GM12874 (cell line): ENCODE measurements around the gene ABHD12.

ENCODE experiments used
- CTCF ChIP-seq: IDR thresholded peaks from 2 replicates; pipeline ENCODE4 v1.5.1; 2011; ENCODE audit warnings: low read depth, mild to moderate bottlenecking, control low read depth, low read length, moderate library complexity; ENCODE audit not compliant: insufficient read depth

The ABHD12 gene

DNA sequence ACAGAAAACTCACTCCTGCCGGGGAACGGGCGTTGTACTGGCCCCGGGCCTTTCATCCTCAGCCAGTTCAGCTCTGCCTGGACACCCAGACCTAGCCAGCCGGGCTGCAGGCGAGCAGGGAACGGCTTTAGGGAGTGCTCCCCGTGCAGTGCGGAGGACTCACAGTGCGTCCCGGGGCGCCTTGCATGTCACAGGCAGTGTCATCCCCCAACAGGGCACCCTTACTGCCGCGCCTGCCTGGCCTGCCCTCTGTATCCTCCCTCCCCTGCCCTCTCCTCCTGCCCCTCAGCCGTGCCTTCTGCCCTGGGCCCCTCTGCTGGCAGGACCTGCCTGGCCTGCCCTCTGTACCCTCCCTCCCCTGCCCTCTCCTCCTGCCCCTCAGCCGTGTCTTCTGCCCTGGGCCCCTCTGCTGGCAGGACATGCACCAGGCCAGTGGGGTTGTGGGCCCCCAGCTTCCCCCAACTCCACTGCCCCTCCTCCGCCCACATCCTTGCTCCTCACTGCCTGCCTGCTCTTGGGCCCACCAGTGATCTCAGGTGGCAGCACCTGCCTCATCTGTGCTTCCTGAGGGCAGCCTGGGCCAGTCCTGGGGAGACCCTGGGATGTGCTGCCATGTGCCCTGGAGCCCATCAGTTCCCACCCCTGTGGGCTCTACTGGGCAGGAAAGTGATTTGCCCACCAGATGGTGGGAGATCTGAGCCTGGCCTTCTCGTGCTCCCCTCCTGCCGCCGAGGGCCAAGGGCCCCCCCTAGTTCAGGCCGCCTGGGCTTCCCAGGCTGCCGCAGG, 99.8 kb downstream of the ABHD12 start:
- no peak for TF ChIP-seq CTCF

DNA sequence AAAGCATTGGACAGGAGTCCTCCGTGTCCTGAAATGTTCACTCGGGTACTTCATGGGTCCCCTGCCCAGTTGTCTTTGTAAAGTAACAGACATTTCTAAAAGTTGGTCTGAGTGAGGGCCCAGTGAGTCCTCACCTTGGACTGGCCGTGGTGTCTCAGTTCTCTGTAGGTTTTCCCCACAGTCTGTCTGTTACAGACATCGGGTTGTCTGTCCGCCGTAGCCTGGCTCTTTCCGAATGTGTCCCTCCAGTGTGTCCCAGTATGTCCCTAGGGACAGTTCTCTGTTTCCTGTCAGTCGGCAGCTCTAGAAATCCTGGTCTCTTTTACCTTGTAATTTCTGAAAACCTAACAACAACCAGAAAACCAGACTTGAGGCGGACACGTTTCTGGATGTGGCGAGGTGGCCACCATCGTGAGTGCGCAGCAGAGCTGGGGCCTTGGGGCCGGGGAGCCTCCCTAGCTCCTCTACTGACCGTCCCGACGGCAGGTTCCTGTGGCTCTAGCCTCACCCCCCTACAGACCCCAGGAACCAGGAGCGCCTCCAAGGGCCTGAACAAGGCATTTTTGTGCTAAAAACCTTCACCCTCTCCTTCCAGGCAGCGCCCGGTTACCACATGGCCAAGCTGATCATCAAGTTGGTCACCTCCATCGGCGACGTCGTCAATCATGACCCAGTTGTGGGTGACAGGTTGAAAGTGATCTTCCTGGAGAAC, 100.6 kb downstream of the ABHD12 start:
- no peak for TF ChIP-seq CTCF

DNA sequence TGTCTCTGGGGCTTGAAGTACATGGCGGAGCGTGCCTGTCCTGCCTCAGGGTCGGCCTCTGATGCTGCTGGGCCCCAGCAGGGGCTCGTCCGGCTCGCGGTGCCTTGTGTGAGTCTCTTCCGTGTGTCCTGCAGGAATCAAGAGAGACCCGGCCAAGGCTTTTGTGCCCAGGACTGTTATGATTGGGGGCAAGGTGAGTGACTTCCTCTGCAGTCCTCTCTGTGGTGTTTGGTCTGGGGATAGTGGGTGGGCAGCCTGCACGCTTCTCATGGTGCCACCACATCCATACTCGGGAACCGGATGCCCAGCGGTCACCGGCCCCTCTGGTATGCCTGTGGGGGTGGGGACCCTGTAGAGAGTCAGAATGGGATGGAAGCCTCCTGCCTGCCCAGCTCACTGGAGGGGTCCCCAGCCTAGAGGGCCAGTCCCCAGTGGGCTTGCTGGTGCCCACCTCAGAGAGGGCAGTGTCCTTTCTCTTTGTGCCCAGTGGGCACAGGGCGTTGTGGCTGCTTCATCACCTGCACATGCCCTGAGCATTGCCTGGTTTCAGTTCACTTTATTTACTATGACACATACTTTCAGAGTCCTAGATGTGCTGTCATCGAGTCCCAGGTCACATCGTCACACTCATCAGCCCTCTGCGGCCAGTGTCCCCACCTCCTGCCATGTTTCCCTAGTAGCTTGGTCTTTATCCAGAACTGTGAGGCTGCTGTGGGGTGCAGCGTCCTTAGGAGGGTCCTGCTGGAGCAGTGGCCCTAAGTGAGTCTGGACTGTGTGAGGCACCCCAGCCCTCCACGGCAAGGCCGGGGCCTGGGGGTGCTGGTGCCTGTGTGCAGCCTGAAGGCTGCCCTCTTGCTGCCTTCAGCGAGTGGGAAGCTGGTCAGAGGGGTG, 102.1 kb downstream of the ABHD12 start:
- no peak for TF ChIP-seq CTCF

GRCh38 chr20:25287631-25288290, 102.9 kb downstream of the ABHD12 start:
- TF ChIP-seq CTCF: no peak

- TF ChIP-seq CTCF: no peak
Measured at GRCh38 chr20:25286917-25287316, 103.7 kb downstream of the ABHD12 start.

DNA sequence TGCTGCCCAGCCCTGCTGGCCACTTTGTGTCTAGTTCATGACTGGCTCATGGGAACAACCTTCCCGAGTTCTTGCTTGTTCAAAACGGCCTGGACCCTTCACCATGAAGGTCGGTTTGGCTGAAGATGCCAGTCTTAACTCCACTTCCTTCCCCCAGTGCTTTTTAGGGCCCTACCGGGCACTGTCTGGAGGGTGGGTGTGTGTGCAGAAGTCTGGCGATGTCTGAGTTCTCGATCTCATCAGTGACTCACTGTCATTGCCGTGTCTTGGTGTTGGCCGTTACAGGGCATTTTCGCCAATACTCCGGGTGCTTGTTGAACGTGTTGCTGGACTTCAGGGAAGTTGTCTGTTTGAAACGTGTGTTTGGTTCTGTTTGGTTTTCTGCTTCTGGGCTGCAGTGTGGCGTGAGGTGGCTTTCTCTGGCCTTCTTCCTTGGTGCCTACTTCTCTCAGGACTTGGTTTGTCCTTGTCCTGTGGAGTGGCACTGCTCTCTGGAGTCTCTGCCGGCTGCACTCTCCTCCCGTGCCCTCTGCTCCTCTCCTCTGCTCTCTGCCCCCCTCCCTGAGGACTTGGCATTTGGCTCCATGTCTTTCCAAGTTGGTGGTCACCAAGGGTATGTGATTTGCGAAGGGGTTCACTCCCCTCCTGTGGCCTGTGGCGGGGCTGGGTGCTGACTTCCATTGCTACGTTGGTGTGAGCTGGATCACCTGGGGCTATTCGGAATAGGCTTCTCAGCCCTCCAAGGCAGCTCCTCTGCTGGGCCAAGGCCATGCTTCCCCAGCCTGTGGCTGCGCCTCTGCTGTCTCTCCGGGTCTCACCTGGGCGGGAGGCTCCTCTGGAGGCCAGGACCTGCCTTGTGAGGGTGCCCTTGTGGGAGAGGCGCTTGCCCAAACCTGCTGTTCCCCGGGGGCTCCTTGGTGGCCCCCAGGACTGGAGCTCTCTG, 104.5 kb downstream of the ABHD12 start:
- no peak for TF ChIP-seq CTCF
